PC-3 (cell line): Measurements from ENCODE around the gene MRPS21. TPM values are rescaled to one million over a fixed set of nuclear protein-coding genes. Genes with fewer than 3 reads are reported as not detected.

ENCODE experiments used
- ATAC-seq: fragments of 200-7000 bp; cut with Tn5 transposase; 2 replicates; pipeline ENCODE4 v1.9.1; 2020; ENCODE audit warnings: mild to moderate bottlenecking, moderate library complexity
- BruUV-seq: library from RNA; stranded (reverse); fragments of 400-500 nt; replicated peaks from 2 replicates; lab custom pipeline; 2021; lab: Mats Ljungman, UMichigan
- CTCF ChIA-PET: fragments of 300-600 bp; sonication (Branson Sonifier 250); formaldehyde crosslinking; loops from one replicate; lab custom pipeline; 2022; ENCODE audit warnings: antibody characterized with exemption; lab: Charles Lee
- POLR2A ChIA-PET: fragments of 300-600 bp; sonication (Branson Sonifier 250); formaldehyde crosslinking; loops from one replicate; lab custom pipeline; 2022; ENCODE audit warnings: antibody characterized with exemption; ENCODE audit not compliant: unreplicated experiment; lab: Charles Lee
- DNase-seq: peaks from one replicate; pipeline ENCODE4 v3.0.0-alpha.2; 2015
- H2AFZ ChIP-seq: fragments of 300-600 bp; sonication (generic); 2 replicates; pipeline ENCODE4 v1.6.0; 2016; ENCODE audit warnings: antibody characterized with exemption, low read length
- H3F3A ChIP-seq: fragments of 300-600 bp; sonication (generic); one replicate; pipeline ENCODE4 v1.6.0; 2017; ENCODE audit warnings: antibody characterized with exemption, low read length, control low read depth, mild to moderate bottlenecking; ENCODE audit not compliant: unreplicated experiment
- H3K27ac ChIP-seq: fragments of 300-600 bp; sonication (generic); 2 replicates; pipeline ENCODE4 v1.5.1; 2016; ENCODE audit warnings: mild to moderate bottlenecking, low read length
- H3K27me3 ChIP-seq: fragments of 300-600 bp; sonication (generic); 2 replicates; pipeline ENCODE4 v1.6.1; 2016; ENCODE audit warnings: low read length, mixed read lengths
- H3K36me3 ChIP-seq: fragments of 300-600 bp; sonication (generic); 2 replicates; pipeline ENCODE4 v1.6.1; 2016; ENCODE audit warnings: low read depth, mixed run types, low read length, mixed read lengths
- H3K4me1 ChIP-seq: fragments of 300-600 bp; sonication (generic); 2 replicates; pipeline ENCODE4 v1.5.1; 2016; ENCODE audit warnings: low read length; ENCODE audit not compliant: insufficient read depth
- H3K4me2 ChIP-seq: fragments of 300-600 bp; sonication (generic); 2 replicates; pipeline ENCODE4 v1.6.0; 2016; ENCODE audit warnings: low read length
- H3K4me3 ChIP-seq: fragments of 300-600 bp; sonication (generic); 2 replicates; pipeline ENCODE4 v1.5.1; 2016; ENCODE audit warnings: mild to moderate bottlenecking, low read length, mixed read lengths
- H3K79me2 ChIP-seq: fragments of 300-600 bp; sonication (generic); 2 replicates; pipeline ENCODE4 v1.6.1; 2017; ENCODE audit warnings: low read length, mixed read lengths
- H3K9ac ChIP-seq: fragments of 300-600 bp; sonication (generic); 2 replicates; pipeline ENCODE4 v1.6.0; 2016; ENCODE audit warnings: mild to moderate bottlenecking, low read length
- H3K9me2 ChIP-seq: fragments of 300-600 bp; sonication (generic); replicated peaks from 2 replicates; pipeline ENCODE4 v1.6.1; 2016; ENCODE audit warnings: mixed run types, low read length, mixed read lengths
- H3K9me3 ChIP-seq: fragments of 300-600 bp; sonication (generic); 2 replicates; pipeline ENCODE4 v1.6.1; 2016; ENCODE audit warnings: low read length, mixed read lengths
- H4K20me1 ChIP-seq: fragments of 300-600 bp; sonication (generic); 2 replicates; pipeline ENCODE4 v1.6.1; 2016; ENCODE audit warnings: low read length, mixed read lengths
- EZH2 ChIP-seq: fragments of 300-600 bp; sonication (generic); IDR thresholded peaks from one replicate; pipeline ENCODE4 v1.6.1; 2017; ENCODE audit warnings: antibody characterized with exemption, mild to moderate bottlenecking, low read length; ENCODE audit not compliant: unreplicated experiment
- EZH2phosphoT487 ChIP-seq: fragments of 300-600 bp; sonication (generic); IDR thresholded peaks from 2 replicates; pipeline ENCODE4 v1.6.1; 2018; ENCODE audit warnings: mild to moderate bottlenecking, antibody characterized with exemption, low read length, borderline replicate concordance
- intact Hi-C: fragments of 100-400 bp; cut with micrococcal nuclease; formaldehyde crosslinking; loops from 2 replicates; pipeline ENCODE4 v1.9.0; 2023
- total RNA-seq: library from RNA; depleted of rRNA; stranded (reverse); fragments of >200 nt; gene quantifications from 2 replicates; pipeline ENCODE4 v1.2.3, GENCODE V29; 2014
- TF ChIP-seq, protein P1 (sequence below): fragments of 300-600 bp; sonication (generic); conservative IDR thresholded peaks from 2 replicates; pipeline ENCODE4 v1.5.1; 2017; ENCODE audit warnings: antibody characterized with exemption, low read depth, mild to moderate bottlenecking, low read length

The MRPS21 gene
- total RNA-seq, 1 experiment from 2014 or later, result 124 TPM

DNA sequence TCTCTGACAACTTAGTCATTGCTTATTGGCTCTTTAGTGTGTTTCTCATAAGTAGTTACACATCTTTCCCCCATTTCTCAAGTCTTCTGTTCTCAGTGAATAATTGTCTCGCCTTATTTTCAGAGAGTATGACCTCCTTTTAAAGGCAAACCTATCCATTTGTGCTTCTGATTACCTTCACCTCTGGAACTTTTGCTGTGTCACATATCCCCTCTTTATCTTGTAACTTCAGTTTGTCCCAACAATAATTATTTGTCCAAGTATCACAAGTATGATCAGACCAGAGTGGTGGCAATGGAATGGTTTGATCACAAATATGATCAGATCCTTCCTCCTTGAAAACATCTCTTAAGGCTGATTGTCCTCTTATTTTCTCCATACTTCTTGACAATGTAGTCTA is 5.3 kb upstream of the MRPS21 start:
- BruUV-seq, result no TSS peak
- H4K20me1 ChIP-seq, result no peaks in the 10 kb centered on the region
- H3K36me3 ChIP-seq, result peaks cover 8% of the 10 kb centered on the region; the same call in 1 of the 2 replicates
- H3K27ac ChIP-seq, result no peak overlapping the region
- H3K27me3 ChIP-seq, result no peaks in the 10 kb centered on the region
- ChIA-PET CTCF (interaction anchor here (0.5 kb wide), 1 partner anchor 811 kb away, joined by 6 read pairs; no protein-coding TSS in a partner anchor), POLR2A (no interaction called here)
- intact Hi-C loops, result no loop called here
- H3K4me2 ChIP-seq, result no peak overlapping the region
- H3K79me2 ChIP-seq, result peaks cover 8% of the 10 kb centered on the region
- H3K9me3 ChIP-seq, result no peaks in the 10 kb centered on the region
- no peaks in the 10 kb centered on the region for H3K9me2 ChIP-seq
- no peak overlapping the region for H3K9ac ChIP-seq
- DNase-seq (no peak), ATAC-seq (no peak)
- TF ChIP-seq EZH2, result no peak
- TF ChIP-seq, protein P1, sequence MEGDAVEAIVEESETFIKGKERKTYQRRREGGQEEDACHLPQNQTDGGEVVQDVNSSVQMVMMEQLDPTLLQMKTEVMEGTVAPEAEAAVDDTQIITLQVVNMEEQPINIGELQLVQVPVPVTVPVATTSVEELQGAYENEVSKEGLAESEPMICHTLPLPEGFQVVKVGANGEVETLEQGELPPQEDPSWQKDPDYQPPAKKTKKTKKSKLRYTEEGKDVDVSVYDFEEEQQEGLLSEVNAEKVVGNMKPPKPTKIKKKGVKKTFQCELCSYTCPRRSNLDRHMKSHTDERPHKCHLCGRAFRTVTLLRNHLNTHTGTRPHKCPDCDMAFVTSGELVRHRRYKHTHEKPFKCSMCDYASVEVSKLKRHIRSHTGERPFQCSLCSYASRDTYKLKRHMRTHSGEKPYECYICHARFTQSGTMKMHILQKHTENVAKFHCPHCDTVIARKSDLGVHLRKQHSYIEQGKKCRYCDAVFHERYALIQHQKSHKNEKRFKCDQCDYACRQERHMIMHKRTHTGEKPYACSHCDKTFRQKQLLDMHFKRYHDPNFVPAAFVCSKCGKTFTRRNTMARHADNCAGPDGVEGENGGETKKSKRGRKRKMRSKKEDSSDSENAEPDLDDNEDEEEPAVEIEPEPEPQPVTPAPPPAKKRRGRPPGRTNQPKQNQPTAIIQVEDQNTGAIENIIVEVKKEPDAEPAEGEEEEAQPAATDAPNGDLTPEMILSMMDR, result no peak
- H3F3A ChIP-seq, result no peaks in the 10 kb centered on the region
- no peak overlapping the region for H3K4me3 ChIP-seq
- no peak overlapping the region for H2AFZ ChIP-seq
- peaks cover 10% of the 10 kb centered on the region for H3K4me1 ChIP-seq

DNA sequence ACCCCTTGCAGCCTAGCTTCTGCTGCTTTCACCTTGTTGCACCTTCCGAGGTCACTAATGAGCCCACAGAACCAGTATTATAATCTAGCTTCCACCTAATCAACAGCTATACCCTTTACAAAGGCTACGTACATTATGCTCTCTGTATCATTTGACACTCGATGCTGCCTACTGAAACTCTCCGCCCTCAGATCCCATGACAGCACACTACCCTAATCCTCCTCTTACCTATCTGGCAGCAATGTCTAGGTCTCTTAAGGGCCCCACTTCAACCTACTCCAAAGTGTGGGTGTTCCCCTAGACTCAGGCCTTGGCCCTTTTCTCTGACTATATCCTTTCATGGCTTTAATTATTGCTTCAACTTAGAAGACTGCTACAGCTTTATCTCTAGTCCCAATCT is 4.8 kb upstream of the MRPS21 start:
- no peak overlapping the region for H3K4me2 ChIP-seq
- H3K4me3 ChIP-seq, result no peak overlapping the region
- H3K9me3 ChIP-seq, result no peaks in the 10 kb centered on the region
- H4K20me1 ChIP-seq, result no peaks in the 10 kb centered on the region
- peaks cover 8% of the 10 kb centered on the region; the same call in 1 of the 2 replicates for H3K4me1 ChIP-seq
- peaks cover 7% of the 10 kb centered on the region for H3K79me2 ChIP-seq
- ATAC-seq, result no peak
- no peak overlapping the region for H3K9ac ChIP-seq
- H3K36me3 ChIP-seq, result peaks cover 8% of the 10 kb centered on the region; the same call in 1 of the 2 replicates
- POLR2A ChIA-PET, result no interaction called here
- no peak for DNase-seq
- TF ChIP-seq EZH2 (no peak), EZH2phosphoT487 (no peak)
- H3K9me2 ChIP-seq, result no peaks in the 10 kb centered on the region
- no peak overlapping the region for H2AFZ ChIP-seq
- BruUV-seq, result no TSS peak
- no peak overlapping the region for H3K27ac ChIP-seq
- H3F3A ChIP-seq, result no peaks in the 10 kb centered on the region
- CTCF ChIA-PET, result interaction anchor here (0.5 kb wide), 1 partner anchor 811 kb away, joined by 6 read pairs; no protein-coding TSS in a partner anchor
- intact Hi-C loops, result no loop called here
- H3K27me3 ChIP-seq, result no peaks in the 10 kb centered on the region

DNA sequence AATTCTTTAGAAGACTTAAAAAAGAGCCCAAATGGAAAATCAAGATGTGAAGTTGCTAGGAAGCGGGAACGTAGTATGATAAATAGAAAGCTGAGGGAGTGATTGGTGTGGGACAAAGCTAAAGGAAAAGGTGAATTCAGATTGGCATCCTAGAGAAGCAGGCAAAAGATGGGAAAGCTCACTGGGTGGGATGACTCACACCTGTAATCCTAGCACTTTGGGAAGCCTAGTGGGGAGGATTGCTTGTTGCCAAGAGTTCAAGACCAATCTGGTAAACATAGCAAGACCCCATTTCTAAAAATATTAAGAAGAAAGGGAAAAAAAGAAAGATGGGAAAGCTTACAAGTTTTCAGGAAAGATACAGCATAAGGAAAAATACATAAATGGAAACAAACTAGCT is 1.8 kb downstream of the MRPS21 start:
- peaks cover 14% of the 10 kb centered on the region for H3K36me3 ChIP-seq
- no peaks in the 10 kb centered on the region for H3K27me3 ChIP-seq
- CTCF ChIA-PET, result no interaction called here
- H3K4me2 ChIP-seq, result peak overlapping the region; percentile 8; the same call in 1 of the 2 replicates
- DNase-seq, result peak; percentile 36
- no peaks in the 10 kb centered on the region for H3K9me2 ChIP-seq
- H3K4me3 ChIP-seq, result no peak overlapping the region; the same call in 1 of the 2 replicates
- H3K79me2 ChIP-seq, result peaks cover 59% of the 10 kb centered on the region
- intact Hi-C loops, result no loop called here
- POLR2A ChIA-PET, result no interaction called here
- peaks cover 16% of the 10 kb centered on the region for H3K4me1 ChIP-seq
- ATAC-seq, result no peak
- no peak overlapping the region for H3K9ac ChIP-seq
- TSS peak; percentile 5 for BruUV-seq
- no peaks in the 10 kb centered on the region for H4K20me1 ChIP-seq
- no peaks in the 10 kb centered on the region for H3F3A ChIP-seq
- no peak overlapping the region for H2AFZ ChIP-seq
- TF ChIP-seq, protein P1, result no peak
- TF ChIP-seq EZH2 (no peak), EZH2phosphoT487 (no peak)
- no peak overlapping the region for H3K27ac ChIP-seq
- H3K9me3 ChIP-seq, result no peaks in the 10 kb centered on the region
